Psoas muscle (tissue), 8 donors: ENCODE results near the gene TERT. TPM values are rescaled to one million over a fixed set of nuclear protein-coding genes. Genes with fewer than 3 reads are reported as not detected.

ENCODE experiments used
- ATAC-seq, 4 donors: fragments of 200-7000 bp; cut with Tn5 transposase; one replicate each; pipeline ENCODE4 v1.9.1; 2020; ENCODE audit warnings: moderate library complexity in 3 of 4, mild to moderate bottlenecking in 2 of 4
- DNase-seq, 2 donors: peaks; one replicate each; pipeline ENCODE4 v3.0.0-alpha.2; 2020
- H3K27ac ChIP-seq: fragments of 200-600 bp; one replicate; pipeline ENCODE4 v1.8.0; 2022
- H3K27me3 ChIP-seq, 3 donors: fragments of 200-600 bp in 1 of 3; one replicate each; pipeline versions ENCODE4 v1.6.1 to v1.8.0; 2013 to 2022; ENCODE audit warnings: low read length in 2 of 3, mild to moderate bottlenecking in 2 of 3, moderate library complexity in 1 of 3; ENCODE audit not compliant: insufficient read depth in 3 of 3
- H3K36me3 ChIP-seq, 2 donors: fragments of 200-600 bp in 1 of 2; one replicate each; pipeline versions ENCODE4 v1.6.1 to v1.8.0; 2013 to 2022; ENCODE audit warnings: low read depth in 1 of 2, mild to moderate bottlenecking in 1 of 2, moderate library complexity in 1 of 2; ENCODE audit not compliant: insufficient read depth in 1 of 2
- H3K4me1 ChIP-seq: fragments of 200-600 bp; one replicate; pipeline ENCODE4 v1.8.0; 2022
- H3K4me3 ChIP-seq: fragments of 200-600 bp; one replicate; pipeline ENCODE4 v1.8.0; 2022; ENCODE audit warnings: mild to moderate bottlenecking
- H3K9me3 ChIP-seq: fragments of 200-600 bp; one replicate; pipeline ENCODE4 v1.8.0; 2022
- CTCF ChIP-seq: fragments of 200-600 bp; IDR thresholded peaks from one replicate; pipeline ENCODE4 v1.8.0; 2022; ENCODE audit warnings: antibody characterized with exemption
- WGBS, 3 donors: extraction: QIAGEN DNeasy Blood & Tissue Kit; methylation state at CpG; one replicate each; pipeline versions ENCODE4 v1.1.6 to v1.1.7; 2013; 5-methylcytosine and 5-hydroxymethylcytosine counted together
- intact Hi-C, 2 donors: fragments of 100-400 bp; cut with DNase I; formaldehyde crosslinking; loops; one replicate each; pipeline versions ENCODE4 v1.11.0 to v1.14.2; 2022
- polyA plus RNA-seq, 3 donors: library from polyadenylated mRNA; stranded (reverse); fragments of 200-250 nt; gene quantifications; one replicate each; pipeline ENCODE4 v1.2.3, GENCODE V29; 2013
- total RNA-seq, 4 donors: library from RNA; stranded (reverse); fragmentation: NEBNext Ultra II Directional in 2 of 4; extraction: Animal tissue kit (Norgen Biotek cat#: 25700) in 2 of 4; gene quantifications; one replicate each; pipeline versions ENCODE4 v1.2.1 to v1.2.4, GENCODE V29; 2021 to 2023
- donor health status: healthy with polysubstance abuse.
- donor health status: DM: no; HTN: no; CAD: no; lungs with moderate emphysema.
- donor health status: Bipolar disorder and iron deficiency.
- donor health status: healthy.
- donor health status: DM: yes; HTN: yes; CAD: no.
- donor health status: DM: no; HTN: no; CAD: no.
- donor health status: DM: no; HTN: no; CAD: no.
- donor health status: DM: yes; HTN: yes; CAD: no.

Gene TERT
- total and polyA plus RNA-seq, 7 donors: not detected

- ATAC-seq: no peak
- no peaks in the 10 kb centered on the region for H3K36me3 ChIP-seq
- H3K9me3 ChIP-seq: no peaks in the 10 kb centered on the region
- H3K27ac ChIP-seq: no peak overlapping the region
- intact Hi-C loops: no loop called here
- WGBS, 3 donors: 77 to 82% (median 80%) methylated on average over 16 of the region's 16 CpGs
- TF ChIP-seq CTCF: no peak
- no peak overlapping the region for H3K4me3 ChIP-seq
- no peaks in the 10 kb centered on the region for H3K4me1 ChIP-seq
- no peak for DNase-seq
- H3K27me3 ChIP-seq: no peaks in the 10 kb centered on the region
These were observed 13.6 kb downstream of the TERT start for GRCh38 chr5:1281038-1281882.

GRCh38 chr5:1280177-1281037 is 14.5 kb downstream of the TERT start:
- H3K9me3 ChIP-seq: no peaks in the 10 kb centered on the region
- ATAC-seq (no peak), DNase-seq (no peak)
- intact Hi-C loops: no loop called here
- 87 to 92% (median 89%) methylated on average over 26 to 32 of the region's 32 CpGs for WGBS, 3 donors
- no peaks in the 10 kb centered on the region for H3K36me3 ChIP-seq
- no peaks in the 10 kb centered on the region for H3K4me1 ChIP-seq
- H3K27me3 ChIP-seq: no peaks in the 10 kb centered on the region
- TF ChIP-seq CTCF: no peak
- no peak overlapping the region for H3K27ac ChIP-seq
- H3K4me3 ChIP-seq: no peak overlapping the region

- Histone ChIP-seq H3K36me3 (no peaks in the 10 kb centered on the region), H3K4me1 (no peaks in the 10 kb centered on the region), H3K27ac (no peak overlapping the region), H3K27me3 (no peaks in the 10 kb centered on the region), H3K9me3 (no peaks in the 10 kb centered on the region), H3K4me3 (no peak overlapping the region)
- DNase-seq (no peak), ATAC-seq (no peak)
- intact Hi-C loops: no loop called here
- TF ChIP-seq CTCF: no peak
- WGBS, 3 donors: 88 to 92% (median 90%) methylated on average over 34 of the region's 34 CpGs
These were observed 15.3 kb downstream of the TERT start for GRCh38 chr5:1279443-1280151.

- Histone ChIP-seq H3K27me3 (no peaks in the 10 kb centered on the region), H3K9me3 (no peaks in the 10 kb centered on the region), H3K36me3 (no peaks in the 10 kb centered on the region), H3K4me3 (no peak overlapping the region), H3K4me1 (no peaks in the 10 kb centered on the region), H3K27ac (no peak overlapping the region)
- TF ChIP-seq CTCF: no peak
- intact Hi-C loops: no loop called here
- ATAC-seq: no peak
- no peak for DNase-seq
- WGBS, 3 donors: 92 to 94% (median 92%) methylated on average over 42 of the region's 42 CpGs
These were observed 16.0 kb downstream of the TERT start for GRCh38 chr5:1278656-1279442.
